H1 (cell line): Measurements from ENCODE around the gene MRPS6. TPM values are rescaled to one million over a fixed set of nuclear protein-coding genes. Genes with fewer than 3 reads are reported as not detected.

Experiments used
- CHD7 ChIP-seq: fragments of 300-600 bp; sonication (generic); IDR thresholded peaks from 2 replicates; pipeline ENCODE4 v1.7.1; 2012; ENCODE audit warnings: low read length, moderate library complexity, mild to moderate bottlenecking, inconsistent platforms; ENCODE audit not compliant: insufficient replicate concordance
- RBBP5 ChIP-seq: IDR thresholded peaks from 2 replicates; pipeline ENCODE4 v1.7.1; 2012; ENCODE audit warnings: low read depth, mild to moderate bottlenecking, inconsistent platforms, low read length, moderate library complexity, borderline replicate concordance
- SIRT6 ChIP-seq: IDR thresholded peaks from one replicate; pipeline ENCODE4 v1.7.1; 2012; ENCODE audit warnings: low read length, inconsistent platforms
- SRF ChIP-seq: IDR thresholded peaks from 2 replicates; pipeline ENCODE4 v1.6.1; 2011; ENCODE audit warnings: mild to moderate bottlenecking, low read depth, low read length, moderate library complexity
- YY1 ChIP-seq: IDR thresholded peaks from 2 replicates; pipeline ENCODE4 v1.6.1; 2011; ENCODE audit warnings: low read depth, mild to moderate bottlenecking, low read length
- polyA plus RNA-seq, 7 experiments: library from polyadenylated mRNA; depleted of rRNA in 3 of 7; stranded (reverse) in 5 of 7; unstranded in 2 of 7; fragments of >200 nt in 5 of 7; fragments of 200-250 nt in 2 of 7; gene quantifications; 1 replicate in 5 of 7; 2 replicates in 1 of 7; 4 replicates in 1 of 7; pipeline versions ENCODE4 v1.2.1 to v1.2.3, GENCODE V29; 2011 to 2013; ENCODE audit warnings: missing spikeins in 2 of 7, mixed read lengths in 2 of 7
- total RNA-seq: library from RNA; stranded (reverse); fragmentation: NEBNext Ultra II Directional; extraction: Animal tissue kit (Norgen Biotek cat#: 25700); gene quantifications from 2 replicates; pipeline ENCODE4 v1.2.1, GENCODE V29; 2021

MRPS6 gene
- total and polyA plus RNA-seq, 2 of the 8 experiments (the other 6 are each of a cell fraction or from before 2014, with no cell fraction given), result 62.7 to 156 TPM

DNA sequence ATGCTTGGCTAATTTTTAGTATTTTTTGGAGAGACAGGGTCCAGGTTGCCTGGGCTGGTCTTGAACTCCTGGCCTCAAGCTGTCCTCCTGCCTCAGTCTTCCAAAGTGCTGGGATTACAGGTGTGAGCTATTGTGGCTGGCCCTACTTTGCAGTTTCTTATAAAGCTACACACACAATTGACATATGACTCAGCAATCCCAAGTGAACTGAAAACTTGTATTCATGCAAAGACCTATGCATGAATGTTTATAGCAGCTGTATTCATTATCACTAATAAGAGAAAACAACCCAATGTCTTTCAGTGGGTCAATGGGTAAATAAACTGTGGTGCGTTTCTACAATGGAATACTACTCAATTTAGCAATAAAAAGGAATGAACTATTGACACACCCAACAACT is 103.1 kb downstream of the MRPS6 start (continued):
- TF ChIP-seq CHD7 (no peak), SRF (no peak), SIRT6 (no peak), RBBP5 (no peak), YY1 (no peak)
